NAMALWA (cell line): ENCODE data around the gene GYPA.
"Not testable (repeated sequence)": the region's sequence is repeated elsewhere in the genome, so short reads cannot be mapped to it uniquely, and the experiment has no call there.

Source experiments
- DNase-seq: peaks from one replicate; pipeline ENCODE4 v3.0.0-alpha.2; 2015; ENCODE audit warnings: low spot score

The GYPA gene

DNA sequence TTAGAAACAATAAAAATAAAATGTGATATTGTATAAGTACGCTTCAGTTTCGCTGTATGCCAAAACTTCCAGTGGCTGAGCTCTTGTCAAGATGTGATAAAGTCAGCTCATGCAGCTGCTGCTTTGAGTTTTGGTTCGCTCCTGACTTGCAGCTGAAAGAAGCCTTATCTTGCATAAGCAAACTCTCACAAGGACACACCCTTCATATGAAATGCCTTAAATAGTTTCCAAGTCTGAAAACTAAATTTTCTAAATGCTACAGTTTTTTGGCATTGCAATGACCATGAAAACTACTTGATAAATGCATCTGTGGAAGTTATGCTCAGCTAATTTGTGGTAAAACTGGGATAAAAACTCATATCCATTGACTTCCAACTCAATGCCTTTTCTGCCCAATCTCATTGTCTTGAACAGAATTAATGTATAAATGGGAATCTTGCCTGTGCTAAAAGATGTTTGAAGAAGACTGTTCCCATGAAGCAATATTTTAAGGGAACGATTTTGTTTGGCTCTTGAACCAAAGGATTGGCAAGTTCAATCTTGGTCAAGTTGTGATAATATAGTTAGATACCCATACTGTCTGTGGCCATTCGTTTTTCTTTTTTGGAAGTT lies 11.7 kb downstream of the GYPA start:
- DNase-seq, result not testable (repeated sequence)

DNA sequence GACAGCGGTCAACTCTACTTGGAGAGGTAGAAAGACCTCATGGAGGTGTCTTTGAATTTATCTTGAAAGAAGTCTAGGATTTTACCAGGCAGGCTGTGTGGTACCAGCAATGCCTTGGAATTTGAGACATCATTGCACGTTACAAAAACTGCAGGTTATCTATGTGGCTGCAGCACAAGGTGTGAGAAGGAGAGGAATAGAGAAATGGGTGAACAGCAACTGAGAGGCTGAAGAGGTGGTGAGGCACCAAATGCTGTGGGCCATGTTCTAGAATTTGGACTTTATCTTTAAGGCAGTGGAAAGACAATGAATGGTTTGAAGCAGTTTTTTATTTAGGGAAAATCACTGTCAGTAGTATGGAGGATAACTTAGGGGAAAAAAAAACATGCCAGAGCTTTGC lies 15.4 kb downstream of the GYPA start:
- DNase-seq, result not testable (repeated sequence)

DNA sequence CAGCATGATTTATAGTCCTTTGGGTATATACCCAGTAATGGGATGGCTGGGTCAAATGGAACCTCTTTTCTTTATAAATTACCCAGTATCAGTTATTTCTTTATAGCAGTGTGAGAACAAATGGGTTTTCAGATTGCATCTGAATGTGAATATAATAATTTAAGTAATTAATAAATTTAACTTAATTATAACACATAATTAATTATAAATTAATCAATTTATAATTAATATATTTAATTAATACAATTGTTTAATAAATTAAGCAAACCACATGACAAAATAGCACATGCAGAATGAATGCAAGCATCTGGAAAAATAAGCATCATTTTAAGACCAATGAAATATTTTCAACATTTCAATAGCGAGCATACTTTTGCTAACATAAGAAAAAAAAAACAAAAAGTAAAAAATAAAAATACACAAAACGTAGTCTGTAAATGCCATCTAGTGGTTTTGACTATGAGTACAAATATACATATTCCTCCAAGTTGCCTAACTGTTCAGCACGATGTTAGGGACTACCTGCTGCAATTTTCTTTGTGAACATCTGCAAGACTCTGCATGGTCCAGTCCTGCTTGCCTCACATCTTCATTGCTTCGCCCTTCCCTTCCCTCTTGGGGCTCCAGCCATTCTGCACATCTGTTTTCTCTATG lies 16.4 kb downstream of the GYPA start:
- not testable (repeated sequence) for DNase-seq

DNA sequence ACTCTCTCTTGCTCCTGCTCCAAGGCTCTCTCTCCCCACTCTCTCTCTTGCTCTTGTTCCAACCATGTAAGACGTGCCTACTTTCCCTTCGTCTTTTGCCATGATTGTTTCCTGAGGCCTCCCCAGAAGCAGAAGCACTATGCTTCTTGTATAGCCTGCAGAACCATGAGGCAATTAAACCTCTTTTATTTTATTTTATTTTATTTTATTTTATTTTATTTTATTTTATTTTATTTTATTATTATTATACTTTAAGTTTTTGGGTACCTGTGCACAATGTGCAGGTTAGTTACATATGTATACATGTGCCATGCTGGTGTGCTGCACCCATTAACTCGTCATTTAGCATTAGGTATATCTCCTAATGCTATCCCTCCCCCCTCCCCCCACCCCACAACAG lies 17.2 kb downstream of the GYPA start:
- DNase-seq, result not testable (repeated sequence)

DNA sequence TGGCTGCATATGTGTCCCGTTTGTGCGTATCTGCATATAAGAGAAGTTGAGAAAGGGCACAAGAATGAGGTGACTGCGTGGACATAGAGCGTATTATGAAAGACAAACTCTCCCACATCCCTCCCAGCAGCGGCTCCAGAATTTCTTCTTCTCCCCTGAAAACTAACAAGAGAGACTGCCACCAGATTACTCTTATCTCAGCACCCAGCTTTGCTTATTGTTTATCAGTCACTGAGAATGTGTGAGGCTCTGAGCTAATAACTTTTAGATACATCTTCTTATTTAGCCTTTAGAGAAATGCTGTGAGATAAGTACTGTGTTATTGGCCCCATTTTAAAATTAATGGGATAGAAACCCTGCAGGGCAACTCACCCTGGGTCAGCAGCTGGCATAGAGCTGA lies 20.8 kb downstream of the GYPA start:
- not testable (repeated sequence) for DNase-seq

DNA sequence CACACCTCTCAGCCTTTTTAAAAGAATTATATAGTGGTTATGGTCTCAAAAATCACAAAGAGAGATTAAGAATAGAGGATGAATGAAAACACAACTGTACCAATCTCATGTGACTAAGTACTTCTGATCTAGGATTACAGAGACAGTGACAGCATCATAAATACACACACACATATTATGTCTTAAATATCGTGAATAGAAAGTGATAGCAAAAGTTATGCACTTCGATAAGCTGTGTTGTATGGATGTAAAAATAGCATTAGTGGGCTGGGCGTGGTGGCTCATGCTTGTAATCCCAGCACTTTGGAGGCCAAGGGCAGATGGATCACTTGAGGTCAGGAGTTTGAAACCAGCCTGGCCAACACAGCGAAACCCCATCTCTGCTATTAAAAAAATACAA lies 25.0 kb downstream of the GYPA start:
- no peak for DNase-seq

DNA sequence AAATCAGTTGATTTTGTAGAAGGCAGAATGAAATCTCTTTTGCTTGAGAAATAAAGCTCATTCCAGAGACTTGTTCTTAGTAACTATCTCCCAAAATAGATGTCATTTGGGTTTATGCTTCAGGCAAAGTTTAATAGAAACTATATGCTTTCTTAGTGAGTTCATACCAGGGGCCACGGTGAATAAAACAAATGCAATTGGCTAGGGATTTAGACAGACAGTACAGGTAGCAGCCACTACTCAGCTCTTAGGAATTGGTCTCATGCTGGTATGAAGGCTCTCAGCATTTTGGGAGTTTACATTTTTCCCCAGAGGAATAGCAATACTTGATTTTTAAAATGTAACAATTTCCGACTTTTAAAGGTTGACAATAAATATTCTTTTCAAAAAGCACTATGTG lies 27.0 kb downstream of the GYPA start:
- no peak for DNase-seq

DNA sequence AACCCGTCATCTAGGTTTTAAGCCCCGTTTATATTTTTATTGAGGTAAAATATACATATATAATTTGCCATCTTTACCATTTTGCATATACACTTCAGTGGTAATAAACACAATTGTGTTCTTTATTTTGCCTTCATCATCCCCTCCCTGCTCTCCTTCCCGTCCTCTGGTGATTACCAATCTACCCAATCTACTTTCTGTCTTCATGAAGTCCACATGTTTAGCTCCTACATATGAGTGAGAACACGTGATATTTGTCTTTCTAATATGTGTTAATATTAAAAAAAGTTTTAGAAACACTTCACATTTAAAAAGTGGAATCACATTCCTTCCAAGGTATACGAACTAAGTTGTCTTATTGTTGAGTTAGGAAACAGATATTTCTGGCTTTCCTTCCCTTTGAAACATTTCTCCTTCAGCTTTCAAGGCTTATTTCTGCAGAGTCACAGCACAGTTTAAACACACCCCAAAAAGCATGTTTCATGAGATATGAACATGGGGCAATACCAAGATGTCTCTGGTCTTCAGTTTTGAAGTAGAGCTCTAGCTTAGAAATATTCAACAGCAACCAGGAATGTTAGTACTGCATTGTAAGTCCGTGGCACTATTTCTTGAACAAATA lies 35.9 kb downstream of the GYPA start:
- no peak for DNase-seq

DNA sequence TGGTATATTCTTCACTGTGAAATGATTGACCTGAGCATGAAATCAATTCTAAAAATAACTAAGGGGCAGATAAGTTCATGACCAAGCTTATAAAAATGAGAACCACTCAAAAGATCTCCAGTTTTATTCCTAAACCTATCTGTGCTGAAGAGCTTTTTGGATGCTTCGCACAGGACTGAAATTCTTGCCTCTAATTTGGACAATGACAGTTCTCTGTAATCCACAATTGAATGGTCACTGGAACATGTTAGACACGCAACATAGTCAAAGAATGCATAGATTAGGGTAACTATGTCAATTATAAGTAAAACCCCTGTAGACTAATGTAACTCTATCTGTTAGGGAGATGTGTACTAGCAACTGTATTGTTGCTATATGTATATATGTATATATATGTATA lies 42.7 kb downstream of the GYPA start:
- not testable (repeated sequence) for DNase-seq

DNA sequence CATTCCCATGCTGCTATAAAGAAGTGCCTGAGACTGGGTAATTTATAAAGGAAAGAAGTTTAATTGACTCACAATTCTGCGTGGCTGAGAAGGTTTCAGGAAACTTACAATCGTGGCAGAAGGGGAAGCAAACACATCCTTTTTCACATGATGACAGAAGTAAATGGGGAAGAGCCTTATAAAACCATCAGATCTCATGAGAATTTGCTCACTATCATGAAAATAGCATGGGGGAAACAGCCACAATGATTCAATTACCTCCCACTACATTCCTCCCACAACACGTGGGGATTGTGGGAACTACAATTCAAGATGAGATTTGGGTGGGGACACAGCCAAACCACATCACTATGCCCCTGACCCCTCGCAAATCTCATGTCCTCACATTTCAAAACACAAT lies 46.5 kb downstream of the GYPA start:
- DNase-seq, result not testable (repeated sequence)

DNA sequence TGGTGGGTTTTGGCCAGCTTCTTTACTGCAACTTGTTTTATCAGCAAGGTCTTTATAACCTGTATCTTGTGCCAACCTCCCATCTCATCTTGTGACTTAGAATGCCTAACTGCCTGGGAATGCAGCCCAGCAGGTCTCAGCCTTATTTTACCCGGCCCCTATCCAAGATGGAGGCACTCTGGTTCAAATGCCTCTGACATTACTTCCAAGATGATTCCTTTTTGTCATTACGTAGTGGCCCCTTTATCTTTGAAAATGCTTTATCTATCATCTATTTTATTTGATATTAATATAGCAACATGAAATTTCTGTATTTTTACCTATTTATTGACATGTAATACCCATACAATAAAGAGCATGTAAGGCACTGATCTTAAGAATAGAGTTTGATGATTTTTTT lies 49.3 kb downstream of the GYPA start:
- not testable (repeated sequence) for DNase-seq

DNA sequence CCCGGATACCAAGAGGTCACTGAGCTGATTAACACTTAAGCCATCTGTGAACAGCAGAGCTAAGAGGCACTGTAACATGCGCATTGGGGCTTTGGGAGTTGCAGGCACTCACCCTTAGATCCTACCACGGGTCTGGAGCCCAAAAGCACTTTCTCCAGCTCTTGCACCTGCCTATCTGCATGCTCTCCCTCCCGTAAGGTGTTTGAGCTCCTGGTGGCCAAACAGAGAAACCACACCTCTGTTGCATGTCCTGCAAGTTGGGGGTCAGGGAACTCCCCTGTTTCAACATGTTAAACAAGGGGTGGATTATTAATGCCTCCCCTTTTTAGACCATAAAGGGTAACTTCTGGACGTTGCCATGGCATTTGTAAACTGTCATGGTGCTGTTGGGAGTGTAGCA lies 49.8 kb downstream of the GYPA start:
- peak; percentile 8 for DNase-seq

DNA sequence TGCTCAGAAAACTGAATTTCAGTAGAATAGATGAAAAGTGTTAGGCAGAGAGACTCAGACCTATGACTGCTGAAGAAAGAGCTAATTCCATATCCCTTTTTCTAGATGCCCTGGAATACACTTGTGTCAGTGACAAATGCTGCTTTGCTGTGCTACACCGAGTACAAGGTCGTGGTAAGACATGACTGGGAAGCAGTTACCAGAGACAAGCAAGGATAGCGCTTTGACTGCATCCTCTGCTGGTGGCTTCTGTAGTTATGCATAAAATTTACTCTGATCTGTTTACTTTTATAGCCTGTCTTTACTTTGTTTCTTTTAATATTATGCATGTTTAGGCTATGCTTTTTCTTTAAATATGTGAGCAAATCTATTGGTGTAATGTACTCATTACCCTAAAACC lies 58.5 kb downstream of the GYPA start:
- DNase-seq, result not testable (repeated sequence)

DNA sequence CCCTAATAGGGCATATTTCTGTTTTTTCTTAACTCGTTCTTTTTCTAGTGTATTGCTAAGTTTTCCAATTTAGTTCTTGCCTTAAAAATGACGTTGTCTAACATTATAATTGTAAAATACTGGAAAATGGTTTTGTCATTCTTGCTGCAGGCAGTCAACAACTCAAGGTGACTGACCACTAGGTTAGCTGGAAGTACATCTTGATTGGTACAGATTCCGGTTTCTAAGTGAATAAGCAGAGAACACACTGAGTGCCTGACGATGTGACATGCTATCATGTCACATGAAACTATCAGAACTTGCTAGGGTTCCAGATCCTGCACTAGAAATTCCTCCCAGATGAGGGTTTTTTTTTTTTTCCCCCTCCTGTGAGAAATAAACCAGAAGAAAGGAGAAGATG lies 60.4 kb downstream of the GYPA start:
- DNase-seq, result not testable (repeated sequence)

DNA sequence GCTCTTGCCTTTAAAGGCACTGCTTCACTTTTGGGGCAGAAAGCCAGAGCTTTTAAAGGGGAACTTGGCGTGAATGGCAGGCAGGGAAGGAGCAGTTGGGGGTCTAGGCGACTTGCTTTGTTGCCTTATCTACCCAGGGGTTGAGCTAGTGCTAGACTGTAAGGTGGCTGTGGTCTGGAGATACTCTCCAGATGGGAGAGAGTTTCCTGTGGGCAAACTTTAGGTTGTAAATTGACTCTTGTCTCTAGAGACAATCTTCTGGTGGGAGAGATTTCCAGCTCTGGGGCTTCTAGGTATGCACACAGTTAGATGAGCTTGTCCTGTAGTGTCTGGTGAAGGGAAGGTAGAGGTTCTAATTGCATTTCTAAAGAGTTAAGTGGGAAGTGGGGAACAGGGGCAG lies 61.8 kb downstream of the GYPA start:
- not testable (repeated sequence) for DNase-seq

DNA sequence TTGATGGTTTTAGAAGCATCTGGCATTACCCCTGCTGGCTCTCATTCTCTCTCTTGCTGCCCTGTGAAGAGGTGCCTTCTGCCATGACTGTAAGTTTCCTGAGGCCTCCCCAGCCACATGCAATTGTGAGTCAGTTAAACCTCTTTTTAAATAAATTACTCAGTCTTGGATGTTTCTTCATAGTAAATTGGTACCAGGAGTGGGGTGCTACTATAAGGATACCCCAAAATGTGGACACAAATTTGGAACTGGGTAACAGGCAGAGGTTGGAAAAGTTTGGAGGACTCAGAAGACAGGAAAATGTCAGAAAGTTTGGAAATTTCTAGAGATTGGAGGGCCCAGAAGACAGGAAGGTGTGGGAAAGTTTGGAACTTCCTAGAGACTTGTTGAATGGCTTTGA lies 79.0 kb downstream of the GYPA start:
- not testable (repeated sequence) for DNase-seq

DNA sequence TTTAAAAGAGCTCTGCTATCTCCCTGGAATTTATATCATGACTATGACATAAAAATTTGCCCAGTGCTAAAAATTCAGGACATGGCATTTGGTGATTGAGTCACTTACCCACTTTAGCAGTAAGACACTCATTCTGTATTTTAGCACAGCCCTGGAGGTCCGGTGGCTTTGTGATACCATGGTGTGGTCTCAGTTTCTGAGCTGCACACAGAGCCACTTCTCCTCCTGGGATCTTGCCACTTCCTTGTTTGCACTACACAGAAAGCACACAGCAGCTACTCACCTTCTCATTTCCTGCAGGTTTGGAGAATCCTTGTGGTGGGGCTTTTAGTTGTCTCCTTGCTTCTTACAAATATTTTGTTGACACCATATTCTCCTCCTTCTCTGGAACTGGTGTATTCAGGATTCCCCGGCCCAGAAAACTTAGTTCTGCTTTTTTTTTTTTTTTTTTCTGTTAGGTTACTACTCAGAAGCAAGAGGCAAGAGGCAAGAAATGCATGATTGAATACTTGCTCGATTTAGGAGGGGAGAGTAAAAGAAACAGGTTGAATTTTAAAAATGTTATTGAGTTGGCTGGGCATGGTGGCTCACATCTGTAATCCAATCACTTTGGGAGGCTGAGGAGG lies 80.2 kb downstream of the GYPA start:
- not testable (repeated sequence) for DNase-seq
